Esophagus squamous epithelium (tissue), 5 donors: Measurements from ENCODE around the gene SETD2. TPM values are rescaled to one million over a fixed set of nuclear protein-coding genes. Genes with fewer than 3 reads are reported as not detected.

Source experiments
- DNase-seq: peaks from one replicate; lab custom pipeline; 2025; lab: John Stamatoyannopoulos, UW
- H3K27ac ChIP-seq, 4 donors: fragments of 200-600 bp; sonication (generic); one replicate each; pipeline ENCODE4 v1.5.1; 2016 to 2019; ENCODE audit warnings: mild to moderate bottlenecking in 1 of 4
- H3K27me3 ChIP-seq, 4 donors: fragments of 200-600 bp; sonication (generic); 1 replicate in 3 of 4; 2 replicates in 1 of 4; pipeline versions ENCODE4 v1.5.1 to v1.6.0; 2017 to 2021; ENCODE audit warnings: antibody characterized with exemption in 1 of 4
- H3K36me3 ChIP-seq, 3 donors: fragments of 200-600 bp; sonication (generic); one replicate each; pipeline ENCODE4 v1.5.1; 2016 to 2019
- H3K4me1 ChIP-seq, 3 donors: fragments of 200-600 bp; sonication (generic); one replicate each; pipeline ENCODE4 v1.5.1; 2017 to 2019
- H3K4me3 ChIP-seq, 4 donors: fragments of 200-600 bp; sonication (generic); 1 replicate in 3 of 4; 2 replicates in 1 of 4; pipeline ENCODE4 v1.5.1; 2016 to 2019; ENCODE audit warnings: mild to moderate bottlenecking in 2 of 4, moderate library complexity in 1 of 4
- H3K9me3 ChIP-seq, 3 donors: fragments of 200-600 bp; sonication (generic); one replicate each; pipeline ENCODE4 v1.5.1; 2016 to 2019
- CTCF ChIP-seq, 6 experiments: fragments of 450-650 bp in 4 of 6; fragments of 200-600 bp in 2 of 6; sonication (generic) in 2 of 6; IDR thresholded peaks; one replicate each; pipeline ENCODE4 v1.5.1; 2016 to 2019; ENCODE audit warnings: antibody characterized with exemption in 6 of 6, mild to moderate bottlenecking in 4 of 6, moderate library complexity in 4 of 6
- POLR2A ChIP-seq, 4 donors: fragments of 450-650 bp; IDR thresholded peaks; one replicate each; pipeline ENCODE4 v1.6.1; 2017; ENCODE audit warnings: antibody characterized with exemption in 4 of 4, mild to moderate bottlenecking in 4 of 4, moderate library complexity in 3 of 4
- WGBS, 2 donors: methylation state at CpG; one replicate each; pipeline ENCODE4 v1.1.5; 2018; 5-methylcytosine and 5-hydroxymethylcytosine counted together
- intact Hi-C: fragments of 100-400 bp; cut with DNase I; formaldehyde crosslinking; loops from one replicate; pipeline ENCODE4 v1.15.0; 2022
- total RNA-seq, 4 donors: library from RNA; depleted of rRNA; stranded (reverse); fragments of >200 nt; gene quantifications; one replicate each; pipeline ENCODE4 v1.1.0, GENCODE V29; 2016
- donor health status: DM: yes; HTN: yes; CAD: no.

SETD2 gene
- total RNA-seq, 4 donors from 2014 or later, result 24.3 to 59.5 (median 30.1) TPM

- TF ChIP-seq POLR2A (IDR thresholded peaks at IDR 0.05) (no peak), CTCF (IDR thresholded peaks at IDR 0.05) (no peak)
- peaks cover 7 to 62% (median 14%) of the 10 kb centered on the region in 3 donors for H3K36me3 ChIP-seq
- no peaks in the 10 kb centered on the region for H3K9me3 ChIP-seq
- no peak for DNase-seq
- no peak overlapping the region for H3K4me3 ChIP-seq
- intact Hi-C loops, result no loop called here
- 71 to 77% methylated on average over 1 of the region's 1 CpG for WGBS, 2 donors
- H3K27me3 ChIP-seq, result no peaks in the 10 kb centered on the region
- peak overlapping the region in 2 of 4 donors; percentile 58 to 61 for H3K27ac ChIP-seq
- peaks cover 0 to 66% (median 6%) of the 10 kb centered on the region in 3 donors for H3K4me1 ChIP-seq
Measured at GRCh38 chr3:47019201-47019600, 144.7 kb downstream of the SETD2 start.

GRCh38 chr3:47018269-47018611, 145.7 kb downstream of the SETD2 start:
- Histone ChIP-seq H3K4me3 (no peak overlapping the region), H3K9me3 (no peaks in the 10 kb centered on the region), H3K27me3 (no peaks in the 10 kb centered on the region), H3K36me3 (peaks cover 7 to 72% (median 21%) of the 10 kb centered on the region in 3 donors), H3K27ac (peak overlapping the region in 3 of 4 donors; percentile 26 to 58 (median 35)), H3K4me1 (peaks cover 0 to 61% (median 6%) of the 10 kb centered on the region in 3 donors)
- DNase-seq, result no peak
- TF ChIP-seq CTCF (IDR thresholded peaks at IDR 0.05) (no peak), POLR2A (IDR thresholded peaks at IDR 0.05) (no peak)
- intact Hi-C loops, result no loop called here

GRCh38 chr3:47017504-47018268, 146.2 kb downstream of the SETD2 start:
- H3K4me1 ChIP-seq, result peaks cover 0 to 56% (median 3%) of the 10 kb centered on the region in 3 donors
- no peaks in the 10 kb centered on the region for H3K27me3 ChIP-seq
- TF ChIP-seq CTCF (IDR thresholded peaks at IDR 0.05), result no peak
- TF ChIP-seq POLR2A (IDR thresholded peaks at IDR 0.05), result no peak
- no peaks in the 10 kb centered on the region for H3K9me3 ChIP-seq
- intact Hi-C loops, result no loop called here
- 74 to 82% methylated on average over 5 to 6 of the region's 6 CpGs for WGBS, 2 donors
- peak overlapping the region in 3 of 4 donors; percentile 1 to 58 (median 26) for H3K27ac ChIP-seq
- peaks cover 7 to 77% (median 21%) of the 10 kb centered on the region in 3 donors for H3K36me3 ChIP-seq
- no peak for DNase-seq
- H3K4me3 ChIP-seq, result no peak overlapping the region

- peaks cover 7 to 84% (median 21%) of the 10 kb centered on the region in 3 donors for H3K36me3 ChIP-seq
- no peak overlapping the region for H3K4me3 ChIP-seq
- DNase-seq, result no peak
- TF ChIP-seq CTCF (IDR thresholded peaks at IDR 0.05), result no peak
- TF ChIP-seq POLR2A (IDR thresholded peaks at IDR 0.05), result no peak
- H3K27me3 ChIP-seq, result no peaks in the 10 kb centered on the region
- intact Hi-C loops, result no loop called here
- H3K27ac ChIP-seq, result peak overlapping the region in 2 of 4 donors; percentile 1 to 11
- H3K4me1 ChIP-seq, result peaks cover 0 to 49% (median 0%) of the 10 kb centered on the region in 3 donors
- H3K9me3 ChIP-seq, result no peaks in the 10 kb centered on the region
- 50 to 60% methylated on average over 1 of the region's 1 CpG for WGBS, 2 donors
Measured at GRCh38 chr3:47016934-47017435, 146.9 kb downstream of the SETD2 start.
